Upper lobe of left lung (tissue), 6 donors: Measurements from ENCODE around the gene ETFDH. TPM values are rescaled to one million over a fixed set of nuclear protein-coding genes. Genes with fewer than 3 reads are reported as not detected.

Experiments used
- ATAC-seq, 2 donors: fragments of 200-7000 bp; cut with Tn5 transposase; one replicate each; pipeline ENCODE4 v1.9.1; 2022; ENCODE audit warnings: mild to moderate bottlenecking in 2 of 2, moderate library complexity in 2 of 2; ENCODE audit not compliant: low FRiP score in 2 of 2
- DNase-seq, 2 donors: peaks; one replicate each; pipeline ENCODE4 v3.0.0-alpha.2; 2019 to 2020
- H3K27ac ChIP-seq, 4 donors: fragments of 200-600 bp; sonication (generic); one replicate each; pipeline ENCODE4 v1.5.1; 2016 to 2019
- H3K27me3 ChIP-seq, 4 donors: fragments of 200-600 bp; sonication (generic); one replicate each; pipeline ENCODE4 v1.5.1; 2017 to 2019
- H3K36me3 ChIP-seq, 4 donors: fragments of 200-600 bp; sonication (generic); one replicate each; pipeline ENCODE4 v1.5.1; 2016 to 2019
- H3K4me1 ChIP-seq, 4 donors: fragments of 200-600 bp; sonication (generic); one replicate each; pipeline ENCODE4 v1.5.1; 2018 to 2019
- H3K4me3 ChIP-seq, 4 donors: fragments of 200-600 bp; sonication (generic); one replicate each; pipeline ENCODE4 v1.5.1; 2017 to 2019; ENCODE audit warnings: mild to moderate bottlenecking in 2 of 4, moderate library complexity in 1 of 4
- H3K9me3 ChIP-seq, 4 donors: fragments of 200-600 bp; sonication (generic); one replicate each; pipeline ENCODE4 v1.5.1; 2018 to 2019
- CTCF ChIP-seq, 6 experiments: fragments of 450-650 bp in 4 of 6; fragments of 200-600 bp in 2 of 6; sonication (generic) in 2 of 6; IDR thresholded peaks; one replicate each; pipeline ENCODE4 v1.5.1; 2016 to 2019; ENCODE audit warnings: antibody characterized with exemption in 6 of 6
- EP300 ChIP-seq, 4 donors: sonication (generic); formaldehyde crosslinking; IDR thresholded peaks; one replicate each; pipeline ENCODE4 v1.5.1; 2017; ENCODE audit warnings: antibody characterized with exemption in 4 of 4, control low read depth in 2 of 4
- POLR2A ChIP-seq, 4 donors: fragments of 450-650 bp; IDR thresholded peaks; one replicate each; pipeline ENCODE4 v1.5.1; 2016 to 2017; ENCODE audit warnings: antibody characterized with exemption in 4 of 4, mild to moderate bottlenecking in 2 of 4
- POLR2AphosphoS5 ChIP-seq, 2 donors: sonication (generic); formaldehyde crosslinking; IDR thresholded peaks; one replicate each; pipeline ENCODE4 v1.5.1; 2017; ENCODE audit warnings: antibody characterized with exemption in 2 of 2
- WGBS, 2 donors: methylation state at CpG; one replicate each; pipeline ENCODE4 v1.1.5; 2017 to 2018; 5-methylcytosine and 5-hydroxymethylcytosine counted together
- total RNA-seq, 6 donors: library from RNA; depleted of rRNA in 4 of 6; stranded (reverse); fragments of >200 nt in 4 of 6; gene quantifications; one replicate each; pipeline versions ENCODE4 v1.1.0 to v1.2.1, GENCODE V29; 2016 to 2021
- donor health status: DM: no; HTN: no; CAD: no; lungs with moderate emphysema.
- donor health status: DM: no; HTN: yes; CAD: no; lungs with severe emphysema.

The ETFDH gene
- total RNA-seq, 6 donors from 2014 or later: 12.2 to 44.2 (median 22.3) TPM

GRCh38 chr4:158667651-158668198 lies 4.4 kb upstream of the ETFDH start:
- H3K27me3 ChIP-seq: no peaks in the 10 kb centered on the region
- no peak for DNase-seq
- 84% methylated on average over 3 of the region's 3 CpGs for WGBS, 2 donors

GRCh38 chr4:158669310-158669709 lies 2.8 kb upstream of the ETFDH start:
- WGBS, 2 donors: 86 to 87% methylated on average over 7 of the region's 7 CpGs
- no peak for TF ChIP-seq EP300 (IDR thresholded peaks at IDR 0.05)
- TF ChIP-seq POLR2AphosphoS5 (IDR thresholded peaks at IDR 0.05): no peak
- no peak for TF ChIP-seq POLR2A (IDR thresholded peaks at IDR 0.05)
- Histone ChIP-seq H3K27me3 (no peaks in the 10 kb centered on the region), H3K27ac (no peak overlapping the region), H3K4me3 (no peak overlapping the region), H3K36me3 (no peaks in the 10 kb centered on the region), H3K4me1 (peaks cover 13 to 22% (median 15%) of the 10 kb centered on the region in 4 donors), H3K9me3 (no peaks in the 10 kb centered on the region)
- no peak for ATAC-seq
- no peak for DNase-seq

More at GRCh38 chr4:158667651-158668198, 4.4 kb upstream of the ETFDH start:
- no peaks in the 10 kb centered on the region for H3K9me3 ChIP-seq
- no peaks in the 10 kb centered on the region for H3K36me3 ChIP-seq
- H3K4me1 ChIP-seq: peaks cover 7 to 18% (median 9%) of the 10 kb centered on the region in 4 donors
- H3K4me3 ChIP-seq: no peak overlapping the region
- no peak overlapping the region for H3K27ac ChIP-seq
- TF ChIP-seq POLR2AphosphoS5 (IDR thresholded peaks at IDR 0.05): no peak
- peak in 3 of 6 experiments; percentile 14 to 29 (median 17) for TF ChIP-seq CTCF (IDR thresholded peaks at IDR 0.05)
- ATAC-seq: no peak

GRCh38 chr4:158670975-158671664 lies 976 bp upstream of the ETFDH start:
- ATAC-seq: peak; percentile 2 to 38

GRCh38 chr4:158671665-158671914 lies 506 bp upstream of the ETFDH start, which contains the start of gene C4orf46:
C4orf46 (minus strand) TSS chr4:158671887; CDS start chr4:158671801, 86 bp downstream.
- Histone ChIP-seq H3K27ac (peak within 1 kb of the TSS; percentile 93 to 98 (median 95)), H3K36me3 (no peaks in the 10 kb centered on the region), H3K4me3 (peak within 1 kb of the TSS; percentile 89 to 98 (median 90)), H3K27me3 (no peaks in the 10 kb centered on the region), H3K4me1 (peaks cover 13 to 22% (median 15%) of the 10 kb centered on the region in 4 donors), H3K9me3 (no peaks in the 10 kb centered on the region)
- TF ChIP-seq POLR2AphosphoS5 (IDR thresholded peaks at IDR 0.05): no peak
- 1% methylated on average over 20 of the region's 20 CpGs; no CpG with 5 or more reads in 1 of the 2 donors for WGBS, 2 donors
- ATAC-seq: no peak
- peak in 1 of 2 donors; percentile 88 for DNase-seq

More at GRCh38 chr4:158670975-158671664, 976 bp upstream of the ETFDH start:
- DNase-seq: peak; percentile 62 to 91
- Histone ChIP-seq H3K36me3 (no peaks in the 10 kb centered on the region), H3K4me1 (peaks cover 13 to 22% (median 15%) of the 10 kb centered on the region in 4 donors), H3K27me3 (no peaks in the 10 kb centered on the region), H3K9me3 (no peaks in the 10 kb centered on the region), H3K4me3 (peak overlapping the region; percentile 89 to 98 (median 90)), H3K27ac (peak overlapping the region; percentile 93 to 98 (median 95))
- WGBS, 2 donors: 1% methylated on average over 11 to 35 of the region's 35 CpGs
- TF ChIP-seq POLR2A (IDR thresholded peaks at IDR 0.05) (no peak), EP300 (IDR thresholded peaks at IDR 0.05) (no peak), POLR2AphosphoS5 (IDR thresholded peaks at IDR 0.05) (no peak), CTCF (IDR thresholded peaks at IDR 0.05) (no peak)

- Histone ChIP-seq H3K4me3 (no peak overlapping the region), H3K36me3 (no peaks in the 10 kb centered on the region), H3K27me3 (no peaks in the 10 kb centered on the region), H3K4me1 (peaks cover 13 to 22% (median 15%) of the 10 kb centered on the region in 4 donors), H3K9me3 (no peaks in the 10 kb centered on the region), H3K27ac (no peak overlapping the region)
- TF ChIP-seq EP300 (IDR thresholded peaks at IDR 0.05) (no peak), CTCF (IDR thresholded peaks at IDR 0.05) (no peak), POLR2AphosphoS5 (IDR thresholded peaks at IDR 0.05) (no peak), POLR2A (IDR thresholded peaks at IDR 0.05) (no peak)
- no peak for DNase-seq
- no peak for ATAC-seq
- 90% methylated on average over 3 of the region's 3 CpGs for WGBS, 2 donors
These were observed 1.5 kb downstream of the ETFDH start for GRCh38 chr4:158673633-158674032.
